ENCODE data around the gene HBEGF.

The HBEGF gene

GRCh38 chr5:140342896-140343295, 3.5 kb downstream of the HBEGF start:
- no peaks in the 10 kb centered on the region for H3K4me1 ChIP-seq
- H3K4me3 ChIP-seq (ENCODE audit: low read depth, low read length) = no peak overlapping the region
- TF ChIP-seq, protein P1, sequence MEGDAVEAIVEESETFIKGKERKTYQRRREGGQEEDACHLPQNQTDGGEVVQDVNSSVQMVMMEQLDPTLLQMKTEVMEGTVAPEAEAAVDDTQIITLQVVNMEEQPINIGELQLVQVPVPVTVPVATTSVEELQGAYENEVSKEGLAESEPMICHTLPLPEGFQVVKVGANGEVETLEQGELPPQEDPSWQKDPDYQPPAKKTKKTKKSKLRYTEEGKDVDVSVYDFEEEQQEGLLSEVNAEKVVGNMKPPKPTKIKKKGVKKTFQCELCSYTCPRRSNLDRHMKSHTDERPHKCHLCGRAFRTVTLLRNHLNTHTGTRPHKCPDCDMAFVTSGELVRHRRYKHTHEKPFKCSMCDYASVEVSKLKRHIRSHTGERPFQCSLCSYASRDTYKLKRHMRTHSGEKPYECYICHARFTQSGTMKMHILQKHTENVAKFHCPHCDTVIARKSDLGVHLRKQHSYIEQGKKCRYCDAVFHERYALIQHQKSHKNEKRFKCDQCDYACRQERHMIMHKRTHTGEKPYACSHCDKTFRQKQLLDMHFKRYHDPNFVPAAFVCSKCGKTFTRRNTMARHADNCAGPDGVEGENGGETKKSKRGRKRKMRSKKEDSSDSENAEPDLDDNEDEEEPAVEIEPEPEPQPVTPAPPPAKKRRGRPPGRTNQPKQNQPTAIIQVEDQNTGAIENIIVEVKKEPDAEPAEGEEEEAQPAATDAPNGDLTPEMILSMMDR (IDR thresholded peaks at IDR 0.05; ENCODE audit: low read depth, low read length) = no peak
- H3K27me3 ChIP-seq = no peaks in the 10 kb centered on the region
- H3K9me3 ChIP-seq = no peaks in the 10 kb centered on the region
- DNase-seq = no peak
- H3K36me3 ChIP-seq = no peaks in the 10 kb centered on the region

- no peaks in the 10 kb centered on the region for H3K4me1 ChIP-seq
- no peaks in the 10 kb centered on the region for H3K36me3 ChIP-seq
- H3K27me3 ChIP-seq = no peaks in the 10 kb centered on the region
- no peak overlapping the region for H3K4me3 ChIP-seq (ENCODE audit: low read depth, low read length)
- TF ChIP-seq, protein P1 (IDR thresholded peaks at IDR 0.05; ENCODE audit: low read depth, low read length) = no peak
- H3K9me3 ChIP-seq = no peaks in the 10 kb centered on the region
- DNase-seq = no peak
Observed at GRCh38 chr5:140342287-140342686, 4.1 kb downstream of the HBEGF start.

DNA sequence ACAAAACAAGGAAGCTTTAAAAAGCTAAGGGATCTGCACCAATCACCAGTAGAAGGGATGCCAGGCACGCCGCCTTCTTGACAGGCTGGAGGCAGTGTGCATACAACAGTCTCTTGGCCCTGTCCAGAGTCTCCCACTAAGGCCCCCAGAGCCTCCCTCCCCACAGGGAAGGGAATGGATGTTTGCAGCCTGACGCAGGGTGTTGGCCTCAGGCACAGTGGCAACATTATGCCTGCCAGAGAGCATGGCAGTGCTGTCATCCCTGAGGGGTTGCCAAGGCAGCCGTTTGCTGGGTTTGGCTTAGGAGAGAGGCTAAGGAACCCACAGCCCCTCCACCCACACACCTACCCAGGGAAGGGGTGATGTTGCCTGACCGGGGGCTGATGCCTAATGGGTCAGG, 4.8 kb downstream of the HBEGF start:
- DNase-seq = no peak

GRCh38 chr5:140340605-140341121, 5.7 kb downstream of the HBEGF start:
- no peak for DNase-seq
- Histone ChIP-seq H3K4me1 (no peaks in the 10 kb centered on the region), H3K4me3 (ENCODE audit: low read depth, low read length) (no peak overlapping the region), H3K36me3 (no peaks in the 10 kb centered on the region), H3K27me3 (no peaks in the 10 kb centered on the region), H3K9me3 (no peaks in the 10 kb centered on the region)
- TF ChIP-seq, protein P1 (IDR thresholded peaks at IDR 0.05; ENCODE audit: low read depth, low read length) = no peak

More for the DNA sequence above, 4.8 kb downstream of the HBEGF start:
- Histone ChIP-seq H3K27me3 (no peaks in the 10 kb centered on the region), H3K36me3 (no peaks in the 10 kb centered on the region), H3K4me1 (no peaks in the 10 kb centered on the region), H3K4me3 (ENCODE audit: low read depth, low read length) (no peak overlapping the region), H3K9me3 (no peaks in the 10 kb centered on the region)
- TF ChIP-seq, protein P1 (IDR thresholded peaks at IDR 0.05; ENCODE audit: low read depth, low read length) = no peak

DNA sequence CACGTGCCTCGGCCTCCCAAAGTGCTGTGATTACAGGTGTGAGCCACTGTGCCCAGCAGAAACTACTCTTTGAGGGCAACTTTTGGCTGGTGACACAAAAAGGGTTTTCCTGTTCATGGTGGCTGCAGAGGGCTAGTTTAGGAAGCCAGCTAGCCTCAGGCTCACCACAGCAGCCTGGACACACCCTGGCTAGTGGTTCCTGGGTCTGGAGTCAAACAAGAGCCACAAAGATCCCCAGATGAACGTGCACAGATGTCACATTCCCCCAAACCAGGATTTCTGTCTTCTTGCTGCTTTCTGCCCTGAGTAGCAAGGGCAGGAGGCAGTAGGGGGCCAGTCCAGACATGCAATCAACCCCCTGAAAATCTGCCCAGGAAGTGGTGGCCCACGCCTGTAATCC, 6.8 kb downstream of the HBEGF start:
- Histone ChIP-seq H3K4me3 (ENCODE audit: low read depth, low read length) (no peak overlapping the region), H3K4me1 (no peaks in the 10 kb centered on the region), H3K27me3 (no peaks in the 10 kb centered on the region), H3K36me3 (no peaks in the 10 kb centered on the region), H3K9me3 (no peaks in the 10 kb centered on the region)
- no peak for DNase-seq
- TF ChIP-seq, protein P1 (IDR thresholded peaks at IDR 0.05; ENCODE audit: low read depth, low read length) = no peak

DNA sequence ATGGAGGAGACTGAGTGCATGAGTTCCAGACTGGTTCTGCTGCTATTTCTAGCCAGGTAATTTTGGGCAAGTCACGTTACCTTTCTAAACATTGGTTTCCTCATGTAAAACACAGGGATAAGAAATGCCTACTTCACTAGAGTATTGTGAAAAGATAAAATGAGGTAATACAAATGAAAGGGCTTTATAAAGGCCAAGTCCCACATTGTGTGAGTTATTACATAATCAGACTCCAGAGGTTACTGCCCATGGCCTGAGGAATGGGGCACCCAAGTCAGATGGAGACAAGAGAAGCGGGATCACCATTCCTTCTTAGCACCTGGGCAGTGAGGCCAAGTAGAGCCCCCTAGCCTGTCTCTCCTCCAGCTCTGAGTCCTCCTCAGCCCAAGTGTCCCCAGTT, 7.5 kb downstream of the HBEGF start:
- Histone ChIP-seq H3K9me3 (no peaks in the 10 kb centered on the region), H3K4me3 (ENCODE audit: low read depth, low read length) (no peak overlapping the region), H3K4me1 (no peaks in the 10 kb centered on the region), H3K36me3 (no peaks in the 10 kb centered on the region), H3K27me3 (no peaks in the 10 kb centered on the region)
- no peak for DNase-seq
- TF ChIP-seq, protein P1 (IDR thresholded peaks at IDR 0.05; ENCODE audit: low read depth, low read length) = no peak
